Omental fat pad (tissue), 4 donors: ENCODE measurements around the gene ADRA1B. TPM values are rescaled to one million over a fixed set of nuclear protein-coding genes. Genes with fewer than 3 reads are reported as not detected.
"Not testable (repeated sequence)": the region's sequence is repeated elsewhere in the genome, so short reads cannot be mapped to it uniquely, and the experiment has no call there.

Source experiments
- ATAC-seq: fragments of 150-250 bp; one replicate; pipeline ENCODE4 v1.9.1; 2016; ENCODE audit warnings: mild to moderate bottlenecking, moderate library complexity; ENCODE audit not compliant: low FRiP score
- DNase-seq: peaks from one replicate; pipeline ENCODE4 v3.0.0-alpha.2; 2019; ENCODE audit warnings: low spot score
- CTCF ChIP-seq, 3 donors: fragments of 450-650 bp; IDR thresholded peaks; one replicate each; pipeline ENCODE4 v1.5.1; 2016 to 2017; ENCODE audit warnings: antibody characterized with exemption in 3 of 3, mild to moderate bottlenecking in 3 of 3, moderate library complexity in 2 of 3
- small RNA-seq: library from RNA; depleted of rRNA; stranded (forward); fragments of <200 nt; gene quantifications from one replicate; pipeline ENCODE3, GENCODE V24; 2016
- total RNA-seq, 4 donors: library from RNA; depleted of rRNA; stranded (reverse); fragments of >200 nt; gene quantifications; one replicate each; pipeline ENCODE4 v1.1.0, GENCODE V29; 2016

Gene ADRA1B
- total RNA-seq, 4 donors from 2014 or later: 1.6 to 13.1 (median 7.5) TPM

DNA sequence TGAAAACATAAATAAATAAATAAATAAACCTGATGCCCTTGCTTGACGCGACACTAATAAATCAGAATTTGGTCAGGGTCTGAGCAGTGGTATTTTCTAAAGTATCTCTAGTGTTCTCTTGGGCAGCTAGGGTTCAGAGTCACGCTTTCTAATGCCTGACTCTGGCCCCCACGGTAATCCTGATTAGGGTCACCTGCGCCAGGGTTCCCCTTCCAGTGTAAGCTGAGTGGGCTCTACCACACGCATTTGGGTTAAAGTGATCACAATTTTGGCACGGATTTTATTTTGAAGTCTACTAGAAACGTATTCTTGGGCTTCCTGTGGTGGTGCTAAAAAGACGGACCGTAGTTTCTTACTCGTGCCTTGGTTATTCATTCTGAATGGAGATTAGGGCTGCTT, 93.3 kb downstream of the ADRA1B start:
- no peak for TF ChIP-seq CTCF (IDR thresholded peaks at IDR 0.05)
- DNase-seq (no peak), ATAC-seq (peak; percentile 25)

DNA sequence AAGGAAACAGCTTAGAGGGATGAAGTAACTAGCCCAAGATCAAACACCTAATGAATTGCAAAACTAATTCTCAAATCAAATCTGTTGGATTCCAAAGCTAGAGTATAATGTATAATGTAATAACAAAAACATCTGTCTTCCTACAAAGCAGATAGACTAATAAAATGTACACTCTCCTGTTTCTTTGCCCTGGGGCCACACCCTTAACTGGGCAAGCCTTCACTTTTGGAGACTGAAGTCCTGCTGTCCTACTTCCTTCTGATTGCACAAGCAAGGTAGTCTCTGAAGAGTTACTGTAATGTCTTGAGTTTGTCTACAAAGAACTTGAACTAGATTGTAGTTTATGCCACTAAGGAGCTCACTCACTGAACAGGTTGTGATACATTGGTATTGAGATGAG, 95.2 kb downstream of the ADRA1B start:
- DNase-seq (no peak), ATAC-seq (no peak)
- no peak for TF ChIP-seq CTCF (IDR thresholded peaks at IDR 0.05)

- not testable (repeated sequence) for ATAC-seq, DNase-seq
These were observed 97.9 kb downstream of the ADRA1B start for GRCh38 chr5:160014197-160014596.

- ATAC-seq (no peak), DNase-seq (no peak)
- TF ChIP-seq CTCF (IDR thresholded peaks at IDR 0.05): no peak
These were observed 102.8 kb downstream of the ADRA1B start for GRCh38 chr5:160018945-160019625.

DNA sequence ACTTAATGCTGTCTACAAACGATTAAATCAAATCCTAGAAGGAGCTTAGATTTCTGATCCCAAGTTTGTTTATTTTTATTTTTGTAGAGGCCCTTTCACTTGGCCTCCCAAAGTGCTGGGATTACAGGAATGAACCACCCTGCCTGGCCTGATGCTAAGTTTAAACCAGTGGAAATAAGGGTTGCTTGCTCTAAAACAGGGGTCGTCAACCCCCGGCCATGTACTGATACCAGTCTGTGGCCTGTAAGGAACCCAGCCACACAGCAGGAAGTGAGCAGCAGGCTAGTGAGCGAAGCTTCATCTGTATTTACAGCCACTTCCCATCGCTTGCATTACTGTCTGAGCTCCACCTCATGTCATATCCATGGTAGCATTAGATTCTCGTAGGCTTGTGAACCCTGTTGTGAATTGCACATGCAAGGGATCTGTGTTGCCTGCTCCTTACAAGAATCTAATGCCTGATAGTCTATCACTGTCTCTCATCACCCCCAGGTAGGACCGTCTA, 104.0 kb downstream of the ADRA1B start:
- no peak for DNase-seq
- no peak for ATAC-seq
- no peak for TF ChIP-seq CTCF (IDR thresholded peaks at IDR 0.05)

DNA sequence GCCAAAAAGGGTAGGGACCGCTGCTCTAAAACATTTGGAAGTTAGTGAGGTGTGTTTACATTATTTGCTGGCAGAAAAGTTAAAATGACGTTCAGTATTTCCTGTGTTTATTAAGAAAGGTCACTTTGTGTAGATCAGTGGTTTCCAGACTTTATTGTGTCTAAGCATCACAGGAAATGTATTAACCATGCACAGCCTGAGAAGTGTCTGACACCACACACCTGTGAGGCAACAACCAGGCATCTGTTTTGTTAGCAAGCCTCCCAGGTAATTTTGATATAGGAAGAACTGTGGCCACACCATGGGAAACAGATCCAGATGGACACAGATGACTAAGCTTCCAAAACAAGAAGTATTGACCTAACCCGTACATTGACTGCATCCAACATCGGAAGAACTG, 104.7 kb downstream of the ADRA1B start:
- no peak for DNase-seq
- TF ChIP-seq CTCF (IDR thresholded peaks at IDR 0.05): no peak
- ATAC-seq: no peak

GRCh38 chr5:160021831-160022446, 105.7 kb downstream of the ADRA1B start:
- no peak for DNase-seq
- TF ChIP-seq CTCF (IDR thresholded peaks at IDR 0.05): peak in 2 of 3 donors; percentile 59 to 68
- peak; percentile 87 for ATAC-seq

Small RNA genes within 50 kb of the gene (small RNA-seq; reads per million reads assigned to genes)
- not detected for gene RF00019

Other genes with a start within 250 kb of the ADRA1B start
- 10 to 100 TPM; 27.3 to 36.4 (median 27.8) TPM for gene TTC1, start 92.7 kb downstream of the ADRA1B start, total RNA-seq
- gene PWWP2A, start 203.0 kb downstream of the ADRA1B start, total RNA-seq: 10 to 100 TPM; 18.3 to 47.4 (median 24.4) TPM